ENCODE results near the gene UBR2.

UBR2 gene

DNA sequence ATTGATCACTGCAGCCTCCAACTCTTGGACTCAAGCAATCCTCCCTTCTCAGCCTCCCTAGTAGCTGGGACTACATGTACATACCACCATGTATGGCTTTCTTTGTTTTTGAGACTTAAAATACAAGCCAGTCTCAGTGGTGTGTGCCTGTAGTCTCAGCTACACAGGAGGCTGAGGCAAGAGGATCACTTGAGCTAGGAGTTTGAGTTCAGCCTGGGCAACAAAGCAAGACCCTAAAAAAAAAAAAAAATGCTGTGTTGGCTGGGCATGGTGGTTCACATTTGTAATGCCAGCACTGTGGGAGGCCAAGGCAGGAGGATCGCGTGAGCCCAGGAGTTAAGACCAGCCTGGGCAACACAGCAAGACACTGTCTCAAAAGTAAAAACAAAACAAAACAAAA, 51.7 kb downstream of the UBR2 start:
- Histone ChIP-seq H3K9me3 (no peaks in the 10 kb centered on the region), H3K27me3 (ENCODE audit: low read depth) (no peaks in the 10 kb centered on the region), H3K4me3 (no peak overlapping the region), H3K36me3 (replicated peaks) (peaks cover 11% of the 10 kb centered on the region), H3K4me1 (no peaks in the 10 kb centered on the region)
- in situ Hi-C loops (cut with MboI; ENCODE audit: low sequenced_read_pairs) = no loop called here
- DNase-seq (ENCODE audit: low spot score in 2 of 2) = no peak

DNA sequence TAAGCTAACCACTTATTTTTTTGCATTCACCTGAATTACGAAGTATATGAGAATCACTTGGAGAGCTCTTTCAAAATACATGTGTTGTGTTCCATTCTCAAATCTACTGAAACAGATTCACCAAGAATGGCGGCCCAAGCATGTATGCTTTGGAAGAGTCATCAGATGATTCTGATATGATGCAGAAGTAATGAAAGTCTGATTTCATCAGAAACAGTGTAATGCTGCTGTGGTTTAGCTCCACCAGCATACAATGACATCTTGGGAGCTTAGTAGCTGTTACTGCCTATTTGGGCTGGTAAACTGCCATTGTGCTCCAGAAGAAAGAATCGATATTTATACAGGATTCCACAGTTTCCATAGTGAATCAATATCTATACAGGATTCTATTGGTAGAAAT, 52.9 kb downstream of the UBR2 start:
- Histone ChIP-seq H3K27me3 (ENCODE audit: low read depth) (no peaks in the 10 kb centered on the region), H3K36me3 (replicated peaks) (peaks cover 11% of the 10 kb centered on the region; the same call in 1 of the 2 replicates), H3K4me3 (no peak overlapping the region), H3K4me1 (no peaks in the 10 kb centered on the region), H3K9me3 (no peaks in the 10 kb centered on the region)
- in situ Hi-C loops (cut with MboI; ENCODE audit: low sequenced_read_pairs) = no loop called here
- DNase-seq (ENCODE audit: low spot score in 2 of 2) = no peak

DNA sequence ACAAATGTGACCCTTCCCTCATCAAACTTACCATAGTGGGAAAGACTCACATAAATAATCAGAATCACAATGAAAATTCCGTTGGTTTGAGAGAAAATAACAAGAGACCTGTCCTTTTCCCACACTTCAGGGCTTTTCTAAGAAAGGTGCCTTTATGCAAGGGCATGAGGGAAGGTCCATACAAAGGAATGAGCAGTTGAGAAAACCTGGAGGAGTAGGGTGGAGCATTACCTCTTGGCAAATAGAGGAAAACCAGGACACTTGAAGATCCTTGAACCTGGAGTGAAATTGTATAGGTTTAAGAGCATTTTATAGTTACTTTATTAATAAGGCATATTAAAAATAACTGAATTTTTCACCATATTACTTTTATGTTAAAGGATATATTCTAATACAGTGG, 54.3 kb downstream of the UBR2 start:
- H3K4me1 ChIP-seq = no peaks in the 10 kb centered on the region
- H3K27me3 ChIP-seq (ENCODE audit: low read depth) = no peaks in the 10 kb centered on the region
- in situ Hi-C loops (cut with MboI; ENCODE audit: low sequenced_read_pairs) = no loop called here
- no peaks in the 10 kb centered on the region for H3K9me3 ChIP-seq
- DNase-seq (ENCODE audit: low spot score in 2 of 2) = no peak
- H3K4me3 ChIP-seq = no peak overlapping the region
- H3K36me3 ChIP-seq (replicated peaks) = peaks cover 11% of the 10 kb centered on the region; the same call in 1 of the 2 replicates

DNA sequence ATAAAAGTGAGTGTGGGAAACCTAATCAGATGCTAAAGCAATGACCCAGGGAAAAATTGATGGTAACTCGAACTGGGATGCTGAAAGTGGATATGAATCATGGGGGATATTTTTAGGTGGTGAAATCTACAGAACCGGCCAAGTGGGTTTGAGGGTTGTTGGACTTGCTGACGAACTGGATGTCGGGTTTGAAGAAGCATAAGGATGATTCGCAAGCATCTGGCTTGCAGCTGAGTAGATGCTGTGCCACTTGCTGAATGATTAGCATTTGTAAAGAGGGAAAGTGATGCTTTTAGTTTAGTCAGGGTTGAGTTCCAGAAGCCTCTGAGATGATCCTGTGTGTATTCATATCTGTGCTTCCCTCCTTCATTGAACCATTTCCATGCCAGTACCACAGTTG, 54.9 kb downstream of the UBR2 start:
- Histone ChIP-seq H3K27me3 (ENCODE audit: low read depth) (no peaks in the 10 kb centered on the region), H3K4me3 (no peak overlapping the region), H3K36me3 (replicated peaks) (peaks cover 11% of the 10 kb centered on the region; the same call in 1 of the 2 replicates), H3K4me1 (no peaks in the 10 kb centered on the region), H3K9me3 (no peaks in the 10 kb centered on the region)
- no peak for DNase-seq (ENCODE audit: low spot score in 2 of 2)
- in situ Hi-C loops (cut with MboI; ENCODE audit: low sequenced_read_pairs) = no loop called here

DNA sequence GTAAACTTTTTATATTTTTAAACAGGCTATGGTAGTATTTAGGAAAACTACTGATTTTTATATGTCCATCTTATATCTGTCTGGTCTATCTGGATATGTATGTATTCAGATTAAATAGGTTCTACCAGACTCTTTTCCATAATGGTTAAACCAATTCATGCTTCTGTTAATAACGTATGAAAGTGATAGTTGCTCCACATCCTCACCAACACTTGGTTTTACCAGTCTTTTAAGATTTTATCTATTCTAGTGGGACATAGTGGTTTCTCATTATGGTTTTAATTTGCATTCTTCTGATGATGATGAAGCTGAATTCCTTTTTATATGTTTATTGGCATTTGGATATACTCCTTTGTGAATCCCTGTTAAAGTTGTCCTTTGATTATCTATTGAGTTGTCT, 56.1 kb downstream of the UBR2 start:
- no peaks in the 10 kb centered on the region for H3K27me3 ChIP-seq (ENCODE audit: low read depth)
- no peaks in the 10 kb centered on the region for H3K9me3 ChIP-seq
- DNase-seq (ENCODE audit: low spot score in 2 of 2) = no peak
- H3K4me1 ChIP-seq = no peaks in the 10 kb centered on the region
- in situ Hi-C loops (cut with MboI; ENCODE audit: low sequenced_read_pairs) = no loop called here
- no peak overlapping the region for H3K4me3 ChIP-seq
- H3K36me3 ChIP-seq (replicated peaks) = peaks cover 11% of the 10 kb centered on the region; the same call in 1 of the 2 replicates

DNA sequence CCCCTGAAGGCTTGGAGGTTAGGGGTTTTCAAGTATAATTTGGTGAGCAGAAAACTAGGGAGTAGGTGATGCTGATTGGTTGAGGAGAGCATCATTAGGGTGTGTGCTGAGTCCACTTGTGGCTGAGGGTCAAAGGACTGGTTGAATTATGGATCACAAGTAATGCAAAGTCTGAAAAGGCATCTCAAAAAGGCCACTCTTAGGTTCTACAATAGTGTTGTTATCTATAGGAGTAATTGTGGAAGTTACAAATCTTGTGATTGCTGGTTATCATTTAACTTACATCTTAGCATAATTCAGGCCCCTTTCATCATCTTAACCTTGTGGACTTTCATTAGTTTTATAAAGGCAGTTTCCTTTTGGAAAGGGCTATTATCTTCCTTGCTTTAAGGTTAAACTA, 60.8 kb downstream of the UBR2 start:
- H3K4me1 ChIP-seq = no peaks in the 10 kb centered on the region
- DNase-seq (ENCODE audit: low spot score in 2 of 2) = no peak
- no peaks in the 10 kb centered on the region for H3K9me3 ChIP-seq
- no peak overlapping the region for H3K4me3 ChIP-seq
- in situ Hi-C loops (cut with MboI; ENCODE audit: low sequenced_read_pairs) = no loop called here
- H3K27me3 ChIP-seq (ENCODE audit: low read depth) = no peaks in the 10 kb centered on the region
- peaks cover 3% of the 10 kb centered on the region; the same call in 1 of the 2 replicates for H3K36me3 ChIP-seq (replicated peaks)

DNA sequence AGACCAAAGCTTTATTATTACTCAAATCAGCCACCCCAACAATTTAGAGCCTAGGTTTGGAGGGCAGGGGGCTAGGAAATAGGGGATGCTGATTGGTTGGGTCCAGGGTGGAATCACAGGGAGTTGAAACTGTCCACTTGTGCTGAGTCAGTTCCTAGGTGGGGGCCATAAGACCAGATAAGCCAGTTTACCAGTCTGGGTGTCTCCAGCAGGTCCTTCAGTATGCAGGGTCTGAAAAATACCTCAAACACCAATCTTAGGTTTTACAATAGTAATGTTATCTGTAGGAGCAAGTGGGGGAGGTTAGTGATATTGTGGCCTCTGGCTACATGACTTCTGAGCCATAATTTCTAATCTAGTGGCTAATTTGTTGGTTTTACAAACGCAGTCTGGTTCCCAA, 63.2 kb downstream of the UBR2 start:
- Histone ChIP-seq H3K4me3 (no peak overlapping the region), H3K4me1 (no peaks in the 10 kb centered on the region), H3K36me3 (replicated peaks) (peaks cover 3% of the 10 kb centered on the region; the same call in 1 of the 2 replicates), H3K9me3 (no peaks in the 10 kb centered on the region), H3K27me3 (ENCODE audit: low read depth) (no peaks in the 10 kb centered on the region)
- DNase-seq (ENCODE audit: low spot score in 2 of 2) = no peak
- in situ Hi-C loops (cut with MboI; ENCODE audit: low sequenced_read_pairs) = no loop called here

DNA sequence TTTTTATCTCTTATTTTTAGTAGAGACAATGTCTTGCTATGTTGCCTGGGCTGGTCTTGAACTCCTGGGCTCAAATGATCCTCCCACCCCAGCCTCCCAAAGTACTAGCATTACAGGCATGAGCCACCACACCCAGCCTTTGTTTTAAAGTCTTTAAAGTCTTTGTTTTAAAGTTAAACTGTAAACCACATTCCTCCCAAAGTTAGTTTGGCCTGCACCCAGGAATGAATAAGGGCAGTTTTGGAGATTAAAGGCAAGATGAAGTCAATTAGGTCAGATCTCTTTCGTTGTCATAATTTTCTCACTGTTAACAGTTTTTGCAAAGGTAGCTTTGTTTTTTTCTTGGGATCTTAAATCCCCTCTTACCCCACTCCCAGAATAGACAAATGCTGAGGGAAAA, 63.8 kb downstream of the UBR2 start:
- H3K9me3 ChIP-seq = no peaks in the 10 kb centered on the region
- H3K36me3 ChIP-seq (replicated peaks) = peaks cover 3% of the 10 kb centered on the region; the same call in 1 of the 2 replicates
- no peaks in the 10 kb centered on the region for H3K4me1 ChIP-seq
- H3K27me3 ChIP-seq (ENCODE audit: low read depth) = no peaks in the 10 kb centered on the region
- no peak overlapping the region for H3K4me3 ChIP-seq
- DNase-seq (ENCODE audit: low spot score in 2 of 2) = no peak
- in situ Hi-C loops (cut with MboI; ENCODE audit: low sequenced_read_pairs) = no loop called here

DNA sequence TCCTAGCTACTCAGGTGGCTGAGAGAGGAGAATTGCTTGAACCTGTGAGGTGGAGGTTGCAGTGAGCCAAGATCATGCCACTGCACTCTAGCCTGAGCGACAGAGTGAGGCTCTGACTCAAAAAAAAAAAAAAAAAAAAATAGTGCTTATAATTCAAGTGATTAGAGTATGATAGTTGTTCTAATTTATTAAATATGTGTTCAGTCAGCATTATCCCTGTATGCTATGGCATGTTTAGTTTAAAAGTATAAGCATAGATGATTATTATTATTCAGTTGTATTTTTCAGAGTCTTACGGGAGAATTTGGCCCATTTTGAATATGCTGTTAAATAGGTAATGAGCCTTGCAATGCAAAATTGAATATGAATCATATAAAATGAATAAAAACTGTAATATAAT, 64.8 kb downstream of the UBR2 start:
- peaks cover 8% of the 10 kb centered on the region; the same call in 1 of the 2 replicates for H3K36me3 ChIP-seq (replicated peaks)
- no peak for DNase-seq (ENCODE audit: low spot score in 2 of 2)
- in situ Hi-C loops (cut with MboI; ENCODE audit: low sequenced_read_pairs) = no loop called here

DNA sequence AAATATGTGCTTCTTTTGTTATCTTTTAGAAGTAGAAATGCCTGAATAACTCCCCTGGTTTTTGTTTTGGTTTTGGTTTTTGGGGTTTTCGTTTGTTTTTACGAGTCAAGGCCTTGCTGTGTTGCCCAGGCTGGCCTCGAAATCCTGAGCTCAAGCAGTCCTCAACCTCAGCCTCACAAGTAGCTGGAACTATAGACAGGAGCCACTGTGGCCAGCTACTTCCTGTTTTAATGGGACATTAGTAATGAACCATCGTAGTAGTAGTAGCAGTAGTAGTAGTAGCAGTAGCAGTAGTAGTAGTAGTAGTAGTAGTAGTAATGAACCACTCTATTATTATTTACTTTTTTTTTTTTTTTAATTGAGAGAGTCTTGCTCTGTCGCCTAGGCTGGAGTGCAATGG, 66.0 kb downstream of the UBR2 start:
- no peaks in the 10 kb centered on the region for H3K9me3 ChIP-seq
- no peak overlapping the region for H3K4me3 ChIP-seq
- in situ Hi-C loops (cut with MboI; ENCODE audit: low sequenced_read_pairs) = no loop called here
- DNase-seq (ENCODE audit: low spot score in 2 of 2) = no peak
- H3K36me3 ChIP-seq (replicated peaks) = peaks cover 8% of the 10 kb centered on the region; the same call in 1 of the 2 replicates
- H3K27me3 ChIP-seq (ENCODE audit: low read depth) = no peaks in the 10 kb centered on the region
- no peaks in the 10 kb centered on the region for H3K4me1 ChIP-seq

More for the DNA sequence above, 64.8 kb downstream of the UBR2 start:
- Histone ChIP-seq H3K4me1 (no peaks in the 10 kb centered on the region), H3K9me3 (no peaks in the 10 kb centered on the region), H3K4me3 (no peak overlapping the region), H3K27me3 (ENCODE audit: low read depth) (no peaks in the 10 kb centered on the region)

DNA sequence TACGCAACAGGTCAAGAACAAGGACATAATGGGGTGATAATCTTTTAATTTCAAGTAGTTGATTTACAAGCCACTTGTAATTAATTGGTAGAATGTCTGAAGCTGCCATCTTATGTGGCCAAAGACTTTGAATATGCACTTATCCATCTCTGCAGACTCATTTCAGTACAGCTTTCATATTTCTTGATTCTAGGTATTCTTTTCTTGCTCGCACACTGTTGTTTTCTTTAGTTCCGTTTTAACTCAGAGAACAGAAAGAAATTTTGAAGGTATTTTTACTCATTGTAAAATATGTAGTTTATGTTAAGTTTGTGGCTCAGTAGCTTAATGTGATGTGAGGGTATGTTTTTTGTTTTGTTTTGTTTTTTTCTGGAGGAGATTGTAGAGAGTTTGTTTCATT, 73.9 kb downstream of the UBR2 start:
- Histone ChIP-seq H3K4me1 (no peaks in the 10 kb centered on the region), H3K36me3 (replicated peaks) (peaks cover 26% of the 10 kb centered on the region), H3K27me3 (ENCODE audit: low read depth) (no peaks in the 10 kb centered on the region)

DNA sequence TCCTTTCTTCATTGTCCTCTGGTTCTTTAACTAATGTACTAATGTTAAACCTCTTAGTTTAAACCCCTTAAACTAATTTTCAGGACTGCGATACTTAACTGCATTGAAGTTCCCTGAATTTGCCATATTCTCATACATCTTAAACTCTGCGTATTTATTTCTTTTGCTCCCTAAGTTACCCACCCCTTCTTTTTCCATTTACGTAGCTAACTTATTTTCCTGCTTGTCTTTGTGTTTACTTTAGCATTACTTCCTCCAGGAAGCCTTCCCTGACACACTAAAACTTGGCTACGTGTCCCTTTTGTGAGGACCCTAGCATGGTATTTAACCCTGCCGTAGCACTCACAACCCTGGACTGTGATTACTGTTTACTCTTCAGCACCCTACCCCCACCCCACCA, 79.0 kb downstream of the UBR2 start:
- peaks cover 14% of the 10 kb centered on the region for H3K36me3 ChIP-seq (replicated peaks)
- no peaks in the 10 kb centered on the region for H3K27me3 ChIP-seq (ENCODE audit: low read depth)
- in situ Hi-C loops (cut with MboI; ENCODE audit: low sequenced_read_pairs) = no loop called here
- peaks cover 13% of the 10 kb centered on the region for H3K4me1 ChIP-seq
- no peak overlapping the region for H3K4me3 ChIP-seq
- no peaks in the 10 kb centered on the region for H3K9me3 ChIP-seq
- no peak for DNase-seq (ENCODE audit: low spot score in 2 of 2)

More for the DNA sequence above, 73.9 kb downstream of the UBR2 start:
- Histone ChIP-seq H3K9me3 (no peaks in the 10 kb centered on the region), H3K4me3 (no peak overlapping the region)
- in situ Hi-C loops (cut with MboI; ENCODE audit: low sequenced_read_pairs) = no loop called here
- peak in 1 of 2 experiments; percentile 2 for DNase-seq (ENCODE audit: low spot score in 2 of 2)

DNA sequence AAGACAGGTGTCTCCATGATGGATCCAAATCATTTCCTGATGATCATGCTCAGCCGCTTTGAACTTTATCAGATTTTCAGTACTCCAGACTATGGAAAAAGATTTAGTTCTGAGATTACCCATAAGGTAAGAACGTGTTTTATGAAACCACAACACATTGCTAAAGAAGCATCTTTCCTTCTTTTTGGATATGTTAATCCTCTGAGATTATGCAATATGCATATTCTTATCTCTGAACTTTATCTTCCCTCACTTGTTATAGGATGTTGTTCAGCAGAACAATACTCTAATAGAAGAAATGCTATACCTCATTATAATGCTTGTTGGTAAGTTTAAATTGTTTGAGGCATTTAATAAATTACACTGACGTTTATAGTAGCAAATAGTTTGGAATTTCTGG, 80.4 kb downstream of the UBR2 start:
- Histone ChIP-seq H3K4me3 (no peak overlapping the region), H3K27me3 (ENCODE audit: low read depth) (no peaks in the 10 kb centered on the region), H3K36me3 (replicated peaks) (peaks cover 18% of the 10 kb centered on the region), H3K4me1 (peaks cover 13% of the 10 kb centered on the region), H3K9me3 (no peaks in the 10 kb centered on the region)
- peak in 1 of 2 experiments; percentile 69 for DNase-seq (ENCODE audit: low spot score in 2 of 2)
- in situ Hi-C loops (cut with MboI; ENCODE audit: low sequenced_read_pairs) = no loop called here

DNA sequence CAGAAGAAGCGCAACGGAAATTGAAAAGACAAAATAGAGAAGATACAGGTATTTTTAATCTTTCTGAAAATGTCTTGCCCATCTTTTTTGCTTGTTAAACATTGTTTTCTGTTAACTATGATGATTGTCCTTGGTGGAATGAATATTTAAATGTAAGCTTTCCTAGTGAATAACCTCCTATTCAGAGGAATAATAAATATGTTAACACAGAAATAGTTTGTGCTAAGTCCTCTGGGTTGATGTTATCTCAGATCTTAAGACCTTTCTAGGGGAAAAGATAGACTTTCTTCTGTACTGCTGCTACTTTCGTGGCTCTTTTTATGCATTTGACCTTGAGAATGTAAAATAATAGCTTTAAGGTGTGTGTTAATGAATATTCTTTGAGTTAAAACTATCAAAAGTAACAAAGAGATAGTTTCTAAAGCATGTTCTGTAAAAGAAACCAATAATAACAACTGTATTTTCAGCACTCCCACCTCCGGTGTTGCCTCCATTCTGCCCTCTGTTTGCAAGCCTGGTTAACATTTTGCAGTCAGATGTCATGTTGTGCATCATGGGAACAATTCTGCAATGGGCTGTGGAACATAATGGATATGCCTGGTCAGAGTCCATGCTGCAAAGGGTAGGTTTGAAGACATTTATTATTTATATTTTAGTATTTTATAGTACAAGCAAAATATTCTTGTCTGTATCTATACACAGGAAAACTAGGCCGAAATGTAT, 88.4 kb downstream of the UBR2 start:
- Histone ChIP-seq H3K27me3 (ENCODE audit: low read depth) (no peaks in the 10 kb centered on the region), H3K4me1 (peaks cover 21% of the 10 kb centered on the region), H3K9me3 (no peaks in the 10 kb centered on the region), H3K36me3 (replicated peaks) (peaks cover 11% of the 10 kb centered on the region; the same call in 1 of the 2 replicates), H3K4me3 (no peak overlapping the region)
- in situ Hi-C loops (cut with MboI; ENCODE audit: low sequenced_read_pairs) = no loop called here
- DNase-seq (ENCODE audit: low spot score in 2 of 2) = peak; percentile 61 to 82

Data from HAP-1 (cell line).